Inflammatory macrophage (primary cell): ENCODE data around the gene OSTM1.

Source experiments
- DNase-seq, 2 donors: peaks; one replicate each; pipeline ENCODE4 v3.0.0-alpha.2; 2020 to 2022

The OSTM1 gene

GRCh38 chr6:108100003-108100402 is 25.5 kb upstream of the OSTM1 start:
- no peak for DNase-seq

GRCh38 chr6:108097882-108098281 is 23.3 kb upstream of the OSTM1 start:
- no peak for DNase-seq

GRCh38 chr6:108093781-108094300 is 19.3 kb upstream of the OSTM1 start:
- DNase-seq: no peak

GRCh38 chr6:108091288-108091687 is 16.7 kb upstream of the OSTM1 start:
- DNase-seq: no peak

GRCh38 chr6:108083349-108083748 is 8.8 kb upstream of the OSTM1 start:
- DNase-seq: peak in 1 of 2 donors; percentile 59

GRCh38 chr6:108082539-108082938 is 8.0 kb upstream of the OSTM1 start:
- no peak for DNase-seq

GRCh38 chr6:108080010-108080780 is 5.7 kb upstream of the OSTM1 start:
- DNase-seq: no peak

- no peak for DNase-seq
Measured at GRCh38 chr6:108078191-108078590, 3.6 kb upstream of the OSTM1 start.

- DNase-seq: no peak
Measured at GRCh38 chr6:108074057-108074358, 533 bp downstream of the OSTM1 start.

- DNase-seq: no peak
Measured at GRCh38 chr6:108071736-108072276, 2.7 kb downstream of the OSTM1 start.

GRCh38 chr6:108068618-108069017 is 5.9 kb downstream of the OSTM1 start:
- no peak for DNase-seq

GRCh38 chr6:108068182-108068581 is 6.4 kb downstream of the OSTM1 start:
- no peak for DNase-seq

- DNase-seq: no peak
Measured at GRCh38 chr6:108052706-108053105, 21.8 kb downstream of the OSTM1 start.

GRCh38 chr6:108051481-108051880 is 23.1 kb downstream of the OSTM1 start:
- no peak for DNase-seq

GRCh38 chr6:108039681-108040080 is 34.9 kb downstream of the OSTM1 start:
- peak in 1 of 2 donors; percentile 22 for DNase-seq

GRCh38 chr6:108036884-108037283 is 37.7 kb downstream of the OSTM1 start:
- DNase-seq: no peak

- DNase-seq: no peak
Measured at GRCh38 chr6:108031968-108032367, 42.6 kb downstream of the OSTM1 start.

- DNase-seq: no peak
Measured at GRCh38 chr6:108030211-108030610, 44.3 kb downstream of the OSTM1 start.

- no peak for DNase-seq
Measured at GRCh38 chr6:108029226-108029921, 45.2 kb downstream of the OSTM1 start.

- no peak for DNase-seq
Measured at GRCh38 chr6:108027594-108027993, 46.9 kb downstream of the OSTM1 start.

GRCh38 chr6:108027056-108027455 is 47.5 kb downstream of the OSTM1 start:
- DNase-seq: no peak

GRCh38 chr6:108024427-108025073 is 50.0 kb downstream of the OSTM1 start:
- no peak for DNase-seq

GRCh38 chr6:108020472-108021116 is 53.9 kb downstream of the OSTM1 start:
- DNase-seq: no peak
